WTC11 (cell line): ENCODE data around the gene MSANTD1. TPM values are rescaled to one million over a fixed set of nuclear protein-coding genes. Genes with fewer than 3 reads are reported as not detected.
A peak's percentile ranks its signal among the peaks of the same experiment; 100 is the strongest.

ENCODE experiments used
- ATAC-seq: fragments of 200-7000 bp; cut with Tn5 transposase; 2 replicates; pipeline ENCODE4 v1.10.0; 2021; ENCODE audit warnings: mild to moderate bottlenecking, moderate library complexity
- CTCF ChIA-PET: fragments of 300-600 bp; sonication (Branson Sonifier 250); formaldehyde crosslinking; loops from one replicate; lab custom pipeline; 2021; ENCODE audit warnings: antibody characterized with exemption; lab: Charles Lee
- POLR2A ChIA-PET: fragments of 350-600 bp; sonication (Branson Sonifier 250); formaldehyde crosslinking; loops from one replicate; lab custom pipeline; 2021; ENCODE audit warnings: antibody characterized with exemption; lab: Charles Lee
- DNase-seq: peaks from one replicate; pipeline ENCODE4 v3.0.0; 2021; ENCODE audit warnings: low spot score
- H3K27ac Mint-ChIP-seq: 2 replicates; pipeline ENCODE4 v1.8.0; 2021; ENCODE audit warnings: mixed read lengths
- H3K27me3 Mint-ChIP-seq: 2 replicates; pipeline ENCODE4 v1.8.0; 2021; ENCODE audit warnings: low read depth, mild to moderate bottlenecking, moderate library complexity, mixed read lengths
- H3K36me3 Mint-ChIP-seq: 2 replicates; pipeline ENCODE4 v1.8.0; 2021; ENCODE audit warnings: mixed read lengths
- H3K4me1 Mint-ChIP-seq: 2 replicates; pipeline ENCODE4 v1.8.0; 2022; ENCODE audit warnings: mixed read lengths
- H3K4me3 Mint-ChIP-seq: 2 replicates; pipeline ENCODE4 v1.8.0; 2021; ENCODE audit warnings: mild to moderate bottlenecking, moderate library complexity, mixed read lengths
- H3K9me3 Mint-ChIP-seq: 2 replicates; pipeline ENCODE4 v1.8.0; 2021; ENCODE audit warnings: mixed read lengths
- GTF2I ChIP-seq: fragments of 250-450 bp; sonication (Bioruptor Pico); conservative IDR thresholded peaks from 2 replicates; pipeline ENCODE4 v1.4.0; 2021; ENCODE audit warnings: mild to moderate bottlenecking
- MYBL2 ChIP-seq: sonication (generic); formaldehyde crosslinking; IDR thresholded peaks from 2 replicates; pipeline ENCODE4 v1.8.1; 2023; ENCODE audit warnings: mild to moderate bottlenecking, moderate library complexity, missing genetic modification reagents
- OVOL2 ChIP-seq: fragments of 250-450 bp; sonication (Bioruptor Pico); IDR thresholded peaks from 2 replicates; pipeline ENCODE4 v1.9.0; 2021; ENCODE audit warnings: mild to moderate bottlenecking, borderline replicate concordance
- SMAD4 ChIP-seq: sonication (generic); formaldehyde crosslinking; IDR thresholded peaks from 2 replicates; pipeline ENCODE4 v1.8.0; 2022; ENCODE audit warnings: mild to moderate bottlenecking, missing genetic modification reagents
- total RNA-seq: library from RNA; stranded (reverse); gene quantifications from 3 replicates; pipeline ENCODE4 v1.2.3, GENCODE V29; 2021
- TF ChIP-seq, protein P1 (sequence below): sonication (generic); formaldehyde crosslinking; IDR thresholded peaks from 2 replicates; pipeline ENCODE4 v1.8.1; 2023; ENCODE audit warnings: mild to moderate bottlenecking, missing genetic modification reagents, borderline replicate concordance
- TF ChIP-seq, protein P2 (sequence below): sonication (generic); formaldehyde crosslinking; IDR thresholded peaks from 2 replicates; pipeline ENCODE4 v1.8.0; 2022; ENCODE audit warnings: mild to moderate bottlenecking, missing genetic modification reagents

The MSANTD1 gene
- total RNA-seq, 1 experiment from 2014 or later: 0.98 TPM

DNA sequence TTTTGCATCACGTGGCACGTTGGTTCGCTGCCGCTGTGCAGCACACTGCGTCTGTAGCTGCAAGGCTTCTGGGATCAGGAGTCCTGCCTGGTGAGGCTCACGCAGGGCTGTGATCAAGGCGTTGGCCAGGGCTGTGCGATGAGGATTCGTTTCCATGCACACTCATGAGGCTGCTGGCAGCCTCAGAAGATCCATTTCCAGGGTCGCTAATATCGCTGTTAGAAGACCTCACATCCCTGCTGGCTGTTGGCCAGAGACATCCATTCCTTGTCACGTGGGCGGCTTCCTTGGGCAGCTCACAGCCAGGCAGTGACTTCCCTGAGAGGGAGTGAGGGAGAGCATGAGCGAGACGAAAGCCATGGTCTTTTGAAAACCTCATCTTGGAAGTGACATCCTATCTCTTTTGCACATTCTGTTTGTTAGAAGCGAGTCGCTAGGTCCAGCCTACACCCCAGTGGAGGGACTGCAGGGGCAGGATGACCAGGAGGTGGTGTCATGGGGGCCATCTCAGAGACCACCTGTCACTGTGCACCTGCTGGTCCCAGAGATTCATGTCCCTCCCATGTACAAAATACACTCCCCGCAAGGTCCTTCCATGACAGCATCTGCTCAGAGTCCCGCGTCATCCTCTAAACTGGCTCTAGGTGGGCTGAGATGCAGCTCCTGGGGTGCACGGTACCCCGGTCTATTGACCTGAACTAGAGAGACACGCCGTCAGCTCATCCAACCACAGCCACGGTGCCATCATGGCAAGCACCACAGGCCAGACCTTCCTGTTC, 56.1 kb downstream of the MSANTD1 start (continued):
- TF ChIP-seq, protein P1, sequence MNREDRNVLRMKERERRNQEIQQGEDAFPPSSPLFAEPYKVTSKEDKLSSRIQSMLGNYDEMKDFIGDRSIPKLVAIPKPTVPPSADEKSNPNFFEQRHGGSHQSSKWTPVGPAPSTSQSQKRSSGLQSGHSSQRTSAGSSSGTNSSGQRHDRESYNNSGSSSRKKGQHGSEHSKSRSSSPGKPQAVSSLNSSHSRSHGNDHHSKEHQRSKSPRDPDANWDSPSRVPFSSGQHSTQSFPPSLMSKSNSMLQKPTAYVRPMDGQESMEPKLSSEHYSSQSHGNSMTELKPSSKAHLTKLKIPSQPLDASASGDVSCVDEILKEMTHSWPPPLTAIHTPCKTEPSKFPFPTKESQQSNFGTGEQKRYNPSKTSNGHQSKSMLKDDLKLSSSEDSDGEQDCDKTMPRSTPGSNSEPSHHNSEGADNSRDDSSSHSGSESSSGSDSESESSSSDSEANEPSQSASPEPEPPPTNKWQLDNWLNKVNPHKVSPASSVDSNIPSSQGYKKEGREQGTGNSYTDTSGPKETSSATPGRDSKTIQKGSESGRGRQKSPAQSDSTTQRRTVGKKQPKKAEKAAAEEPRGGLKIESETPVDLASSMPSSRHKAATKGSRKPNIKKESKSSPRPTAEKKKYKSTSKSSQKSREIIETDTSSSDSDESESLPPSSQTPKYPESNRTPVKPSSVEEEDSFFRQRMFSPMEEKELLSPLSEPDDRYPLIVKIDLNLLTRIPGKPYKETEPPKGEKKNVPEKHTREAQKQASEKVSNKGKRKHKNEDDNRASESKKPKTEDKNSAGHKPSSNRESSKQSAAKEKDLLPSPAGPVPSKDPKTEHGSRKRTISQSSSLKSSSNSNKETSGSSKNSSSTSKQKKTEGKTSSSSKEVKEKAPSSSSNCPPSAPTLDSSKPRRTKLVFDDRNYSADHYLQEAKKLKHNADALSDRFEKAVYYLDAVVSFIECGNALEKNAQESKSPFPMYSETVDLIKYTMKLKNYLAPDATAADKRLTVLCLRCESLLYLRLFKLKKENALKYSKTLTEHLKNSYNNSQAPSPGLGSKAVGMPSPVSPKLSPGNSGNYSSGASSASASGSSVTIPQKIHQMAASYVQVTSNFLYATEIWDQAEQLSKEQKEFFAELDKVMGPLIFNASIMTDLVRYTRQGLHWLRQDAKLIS: no peak

GRCh38 chr4:3305610-3306371, 56.8 kb downstream of the MSANTD1 start:
- Mint-ChIP-seq H3K4me1 (peaks cover 52% of the 10 kb centered on the region), H3K4me3 (no peak overlapping the region), H3K9me3 (no peaks in the 10 kb centered on the region), H3K27ac (peak overlapping the region; percentile 8; the same call in 1 of the 2 replicates), H3K36me3 (no peaks in the 10 kb centered on the region), H3K27me3 (no peaks in the 10 kb centered on the region)
- ChIA-PET POLR2A (no interaction called here), CTCF (interaction anchor here (1.1 to 8.1 kb wide), 3 partner anchors 13 to 175 kb away, joined by 4 to 85 read pairs (median 4); no protein-coding TSS in a partner anchor)
- no peak for ATAC-seq
- TF ChIP-seq GTF2I (CRISPR knock-in tag) (no peak), OVOL2 (CRISPR knock-in tag) (no peak), MYBL2 (CRISPR knock-in tag) (no peak), SMAD4 (no peak)
- TF ChIP-seq, protein P2, sequence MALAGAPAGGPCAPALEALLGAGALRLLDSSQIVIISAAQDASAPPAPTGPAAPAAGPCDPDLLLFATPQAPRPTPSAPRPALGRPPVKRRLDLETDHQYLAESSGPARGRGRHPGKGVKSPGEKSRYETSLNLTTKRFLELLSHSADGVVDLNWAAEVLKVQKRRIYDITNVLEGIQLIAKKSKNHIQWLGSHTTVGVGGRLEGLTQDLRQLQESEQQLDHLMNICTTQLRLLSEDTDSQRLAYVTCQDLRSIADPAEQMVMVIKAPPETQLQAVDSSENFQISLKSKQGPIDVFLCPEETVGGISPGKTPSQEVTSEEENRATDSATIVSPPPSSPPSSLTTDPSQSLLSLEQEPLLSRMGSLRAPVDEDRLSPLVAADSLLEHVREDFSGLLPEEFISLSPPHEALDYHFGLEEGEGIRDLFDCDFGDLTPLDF: no peak
- peak; percentile 8 for DNase-seq

Other genes with a start within 250 kb of the MSANTD1 start
- gene HTT-AS, start 174.6 kb upstream of the MSANTD1 start, total RNA-seq: not detected in 3 replicates
- 64.1 to 85.4 TPM (median 71.4 TPM) in 3 replicates for gene HTT, start 174.5 kb upstream of the MSANTD1 start, total RNA-seq
- gene RGS12, start 43.9 kb downstream of the MSANTD1 start, total RNA-seq: 21.0 to 24.7 TPM (median 24.2 TPM) in 3 replicates
- gene HGFAC, start 192.8 kb downstream of the MSANTD1 start, total RNA-seq: 0.20 to 0.76 TPM (median 0.48 TPM) in 3 replicates
- gene DOK7, start 214.1 kb downstream of the MSANTD1 start, total RNA-seq: 0.22 to 0.46 TPM (median 0.44 TPM) in 3 replicates